Left lung (tissue), 10 donors: Measurements from ENCODE around the gene MARK4. TPM values are rescaled to one million over a fixed set of nuclear protein-coding genes. Genes with fewer than 3 reads are reported as not detected.

Experiments
- ATAC-seq: fragments of 200-7000 bp; cut with Tn5 transposase; one replicate; pipeline ENCODE4 v1.9.1; 2020; ENCODE audit warnings: moderate library complexity
- DNase-seq, 4 donors: peaks; one replicate each; pipeline ENCODE4 v3.0.0-alpha.2; 2013 to 2020
- H3K27ac ChIP-seq, 2 donors: fragments of 200-600 bp; sonication (generic) in 1 of 2; one replicate each; pipeline versions ENCODE4 v1.5.0 to v1.8.0; 2020 to 2021
- H3K27me3 ChIP-seq, 2 donors: fragments of 200-600 bp; sonication (generic) in 1 of 2; one replicate each; pipeline versions ENCODE4 v1.5.0 to v1.8.0; 2020 to 2021
- H3K36me3 ChIP-seq, 2 donors: fragments of 200-600 bp; sonication (generic) in 1 of 2; one replicate each; pipeline versions ENCODE4 v1.5.0 to v1.8.0; 2020 to 2021
- H3K4me1 ChIP-seq, 2 donors: fragments of 200-600 bp; one replicate each; pipeline ENCODE4 v1.8.0; 2021
- H3K4me3 ChIP-seq, 2 donors: fragments of 200-600 bp; sonication (generic) in 1 of 2; one replicate each; pipeline versions ENCODE4 v1.5.0 to v1.8.0; 2020 to 2021; ENCODE audit warnings: mild to moderate bottlenecking in 1 of 2
- H3K9me3 ChIP-seq, 2 donors: fragments of 200-600 bp; sonication (generic) in 1 of 2; one replicate each; pipeline versions ENCODE4 v1.5.0 to v1.8.0; 2020 to 2021
- intact Hi-C, 2 donors: fragments of 100-400 bp; cut with DNase I; formaldehyde crosslinking; loops; one replicate each; pipeline versions ENCODE4 v1.11.2 to v1.14.2; 2022
- polyA plus RNA-seq, 6 donors: library from polyadenylated mRNA; unstranded; fragments of 120-200 nt; gene quantifications; one replicate each; pipeline ENCODE4 v1.2.1, GENCODE V29; 2013; ENCODE audit not compliant: insufficient read length in 6 of 6
- total RNA-seq, 2 donors: library from RNA; stranded (reverse); fragmentation: NEBNext Ultra II Directional; extraction: Animal tissue kit (Norgen Biotek cat#: 25700); gene quantifications; one replicate each; pipeline ENCODE4 v1.2.1, GENCODE V29; 2021
- TF ChIP-seq, protein P1 (sequence below), 2 donors: fragments of 200-600 bp; sonication (generic) in 1 of 2; IDR thresholded peaks; one replicate each; pipeline versions ENCODE4 v1.5.0 to v1.8.0; 2021; ENCODE audit warnings: antibody characterized with exemption in 2 of 2
- donor health status: DM: no; HTN: yes; CAD: no.
- donor health status: DM: no; HTN: no; CAD: no.

Gene MARK4
- total and polyA plus RNA-seq, 8 donors: 24.6 to 46.4 (median 37.5) TPM

DNA sequence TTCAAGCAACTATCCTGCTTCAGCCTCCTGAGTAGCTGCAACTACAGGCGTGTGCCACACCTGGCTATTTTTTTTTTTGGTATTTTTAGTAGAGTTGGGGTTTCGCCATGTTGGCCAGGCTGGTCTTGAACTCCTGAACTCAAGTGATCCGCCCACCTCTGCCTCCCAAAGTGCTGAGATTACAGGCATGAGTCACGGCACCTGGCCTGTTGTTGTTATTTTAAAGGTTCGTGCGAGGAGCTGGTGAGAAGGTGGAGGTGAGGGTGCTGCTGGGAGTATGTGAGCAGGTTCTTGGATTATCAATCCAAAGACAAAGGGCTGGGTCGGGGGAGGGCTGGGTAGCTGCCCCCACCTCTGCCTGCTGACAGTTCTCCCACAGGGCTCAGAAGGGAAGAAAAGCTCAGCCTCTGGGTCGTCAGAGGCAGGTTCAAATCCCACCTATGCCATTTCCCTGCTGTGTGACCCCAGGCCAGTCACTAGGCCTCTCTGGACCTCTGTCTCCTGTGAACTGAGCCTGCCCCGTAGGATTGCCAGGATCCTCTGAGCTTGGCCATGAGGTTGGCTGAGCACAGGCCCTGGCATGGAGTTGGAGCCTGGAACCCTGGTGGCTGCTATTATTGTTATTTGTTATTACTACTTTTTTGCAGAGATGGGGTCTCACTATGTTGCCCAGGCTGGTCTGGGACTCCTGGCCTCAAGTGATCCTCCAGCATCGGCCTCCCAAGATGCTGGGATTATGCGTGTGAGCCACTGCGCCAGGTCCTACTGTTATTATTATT, 70.1 kb downstream of the MARK4 start:
- no peak overlapping the region for H3K4me3 ChIP-seq
- no peak overlapping the region for H3K27ac ChIP-seq
- TF ChIP-seq, protein P1, sequence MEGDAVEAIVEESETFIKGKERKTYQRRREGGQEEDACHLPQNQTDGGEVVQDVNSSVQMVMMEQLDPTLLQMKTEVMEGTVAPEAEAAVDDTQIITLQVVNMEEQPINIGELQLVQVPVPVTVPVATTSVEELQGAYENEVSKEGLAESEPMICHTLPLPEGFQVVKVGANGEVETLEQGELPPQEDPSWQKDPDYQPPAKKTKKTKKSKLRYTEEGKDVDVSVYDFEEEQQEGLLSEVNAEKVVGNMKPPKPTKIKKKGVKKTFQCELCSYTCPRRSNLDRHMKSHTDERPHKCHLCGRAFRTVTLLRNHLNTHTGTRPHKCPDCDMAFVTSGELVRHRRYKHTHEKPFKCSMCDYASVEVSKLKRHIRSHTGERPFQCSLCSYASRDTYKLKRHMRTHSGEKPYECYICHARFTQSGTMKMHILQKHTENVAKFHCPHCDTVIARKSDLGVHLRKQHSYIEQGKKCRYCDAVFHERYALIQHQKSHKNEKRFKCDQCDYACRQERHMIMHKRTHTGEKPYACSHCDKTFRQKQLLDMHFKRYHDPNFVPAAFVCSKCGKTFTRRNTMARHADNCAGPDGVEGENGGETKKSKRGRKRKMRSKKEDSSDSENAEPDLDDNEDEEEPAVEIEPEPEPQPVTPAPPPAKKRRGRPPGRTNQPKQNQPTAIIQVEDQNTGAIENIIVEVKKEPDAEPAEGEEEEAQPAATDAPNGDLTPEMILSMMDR (IDR thresholded peaks at IDR 0.05): no peak
- ATAC-seq (no peak), DNase-seq (no peak)
- peaks cover 0 to 4% of the 10 kb centered on the region in 2 donors for H3K4me1 ChIP-seq
- no peaks in the 10 kb centered on the region for H3K9me3 ChIP-seq
- intact Hi-C loops: no loop called here
- H3K36me3 ChIP-seq: no peaks in the 10 kb centered on the region
- peaks cover 14 to 87% of the 10 kb centered on the region in 2 donors for H3K27me3 ChIP-seq

DNA sequence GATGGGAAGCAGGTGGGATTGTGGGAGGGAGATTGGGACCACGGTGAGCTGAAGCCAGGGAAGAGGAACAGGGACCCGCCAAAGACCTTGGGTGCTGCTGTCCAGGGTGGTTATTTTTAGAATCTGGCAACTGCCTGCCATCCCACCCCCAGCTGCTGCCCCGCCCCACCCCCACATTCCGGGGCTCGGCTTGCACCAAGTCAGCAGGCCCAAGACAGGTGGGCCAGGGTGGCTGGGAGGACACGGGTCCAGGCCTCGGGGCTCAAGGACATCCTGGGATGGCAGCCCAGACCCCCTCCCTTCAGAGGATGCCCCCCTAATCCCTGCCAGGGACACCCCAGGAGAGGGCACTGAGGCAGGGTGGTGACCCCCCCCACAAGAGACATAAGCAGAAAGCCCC, 70.8 kb downstream of the MARK4 start:
- H3K27me3 ChIP-seq: peaks cover 14 to 80% of the 10 kb centered on the region in 2 donors
- H3K27ac ChIP-seq: no peak overlapping the region
- intact Hi-C loops: no loop called here
- DNase-seq: no peak
- H3K4me3 ChIP-seq: no peak overlapping the region
- H3K4me1 ChIP-seq: peaks cover 0 to 4% of the 10 kb centered on the region in 2 donors
- H3K9me3 ChIP-seq: no peaks in the 10 kb centered on the region
- no peaks in the 10 kb centered on the region for H3K36me3 ChIP-seq
- ATAC-seq: no peak
- TF ChIP-seq, protein P1 (IDR thresholded peaks at IDR 0.05): no peak

DNA sequence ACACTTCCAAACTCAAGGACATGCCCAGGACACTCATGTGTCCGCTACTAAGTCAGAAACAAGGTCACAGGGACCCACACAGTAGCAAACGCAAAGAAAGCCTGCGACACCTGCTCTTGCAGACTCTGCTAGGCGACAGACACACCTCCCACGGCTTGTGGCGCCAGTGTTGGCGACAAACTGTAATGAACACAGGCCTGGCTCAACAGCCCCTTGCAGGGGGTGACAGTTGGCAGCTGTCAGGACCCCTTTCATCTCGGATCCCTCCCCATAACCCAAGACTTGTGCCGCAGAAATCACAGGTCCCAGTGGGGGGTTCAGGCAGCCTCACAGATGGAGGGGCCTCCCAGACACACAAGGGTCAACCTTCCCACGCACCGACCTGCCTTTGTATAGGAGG, 71.2 kb downstream of the MARK4 start:
- Histone ChIP-seq H3K27me3 (peaks cover 14 to 76% of the 10 kb centered on the region in 2 donors), H3K9me3 (no peaks in the 10 kb centered on the region), H3K4me1 (peaks cover 0 to 4% of the 10 kb centered on the region in 2 donors), H3K27ac (no peak overlapping the region), H3K36me3 (no peaks in the 10 kb centered on the region), H3K4me3 (no peak overlapping the region)
- DNase-seq (no peak), ATAC-seq (no peak)
- TF ChIP-seq, protein P1 (IDR thresholded peaks at IDR 0.05): no peak
- intact Hi-C loops: no loop called here

DNA sequence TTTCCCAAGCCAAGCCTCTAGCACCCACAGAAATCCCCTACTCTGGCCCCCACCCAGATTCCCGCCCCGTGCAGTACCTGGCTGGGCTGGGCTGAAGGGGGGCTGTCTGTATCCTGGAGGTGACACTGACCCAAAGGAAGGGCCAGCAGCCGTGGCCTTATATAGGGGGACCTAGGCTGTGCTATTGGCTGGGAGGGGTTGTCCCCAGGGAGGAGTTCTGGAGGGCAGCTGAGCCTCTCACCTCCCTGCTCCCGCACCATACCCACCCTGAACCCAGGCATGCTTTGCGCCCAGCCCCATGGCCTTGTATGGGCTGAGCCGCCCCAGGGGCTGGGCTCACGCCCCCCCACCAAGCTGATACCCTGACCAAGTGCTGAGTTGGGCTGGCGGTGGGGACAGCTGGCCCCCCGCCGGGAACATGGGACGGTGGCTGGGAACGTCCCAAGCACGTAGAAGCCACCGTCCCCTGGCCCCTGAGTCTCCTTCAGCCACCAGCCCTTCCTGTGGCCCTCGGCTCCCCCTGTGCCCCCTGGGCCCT, 71.7 kb downstream of the MARK4 start, which contains the start of gene CKM:
TSS of gene CKM (minus strand) at position 132 of the 538 bp plus-strand sequence. CDS start 3,162 bp downstream, outside the sequence.
- intact Hi-C loops: no loop called here
- peaks cover 14 to 71% of the 10 kb centered on the region in 2 donors for H3K27me3 ChIP-seq
- no peak within 1 kb of the TSS for H3K27ac ChIP-seq
- TF ChIP-seq, protein P1 (IDR thresholded peaks at IDR 0.05): no peak
- no peak for DNase-seq
- no peaks in the 10 kb centered on the region for H3K9me3 ChIP-seq
- no peaks in the 10 kb centered on the region for H3K36me3 ChIP-seq
- no peak for ATAC-seq
- H3K4me3 ChIP-seq: no peak within 1 kb of the TSS
- peaks cover 0 to 4% of the 10 kb centered on the region in 2 donors for H3K4me1 ChIP-seq

DNA sequence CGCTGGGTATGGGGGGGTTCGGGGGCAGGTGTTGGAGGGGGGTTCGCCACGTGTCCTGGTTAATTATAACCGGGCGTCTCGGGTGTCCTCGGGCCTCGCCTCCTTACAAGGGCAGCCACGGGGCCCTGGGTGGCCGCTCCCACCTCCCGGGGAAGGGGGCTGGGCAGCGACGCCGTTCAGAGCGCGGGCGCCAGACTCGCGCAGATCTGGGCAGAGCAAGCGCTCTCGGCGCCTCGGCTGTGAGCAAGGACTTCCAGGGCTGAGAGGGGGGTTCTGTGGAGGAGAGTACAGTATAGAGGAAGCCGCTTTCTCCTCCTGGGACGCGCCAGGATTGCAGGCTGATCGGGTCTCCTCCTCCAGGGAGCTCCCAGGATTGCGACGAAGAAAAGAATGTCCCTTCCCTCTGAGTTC, 72.6 kb downstream of the MARK4 start:
- no peaks in the 10 kb centered on the region for H3K36me3 ChIP-seq
- no peak overlapping the region for H3K27ac ChIP-seq
- no peak overlapping the region for H3K4me3 ChIP-seq
- TF ChIP-seq, protein P1 (IDR thresholded peaks at IDR 0.05): no peak
- peaks cover 0 to 4% of the 10 kb centered on the region in 2 donors for H3K4me1 ChIP-seq
- intact Hi-C loops: no loop called here
- peaks cover 14 to 62% of the 10 kb centered on the region in 2 donors for H3K27me3 ChIP-seq
- ATAC-seq: peak; percentile 20
- DNase-seq: peak in 1 of 4 donors; percentile 42
- no peaks in the 10 kb centered on the region for H3K9me3 ChIP-seq
